HG03469 (cell line): Measurements from ENCODE around the gene CAMTA1.

ENCODE experiments used
- ATAC-seq: cut with Tn5 transposase; IDR thresholded peaks from one replicate; pipeline ENCODE4 v1.9.1; 2021; ENCODE audit warnings: mild to moderate bottlenecking, moderate library complexity, moderate number of reproducible peaks; ENCODE audit not compliant: unreplicated experiment

Gene CAMTA1

GRCh38 chr1:7172804-7173203, 387.6 kb downstream of the CAMTA1 start:
- ATAC-seq = no peak

DNA sequence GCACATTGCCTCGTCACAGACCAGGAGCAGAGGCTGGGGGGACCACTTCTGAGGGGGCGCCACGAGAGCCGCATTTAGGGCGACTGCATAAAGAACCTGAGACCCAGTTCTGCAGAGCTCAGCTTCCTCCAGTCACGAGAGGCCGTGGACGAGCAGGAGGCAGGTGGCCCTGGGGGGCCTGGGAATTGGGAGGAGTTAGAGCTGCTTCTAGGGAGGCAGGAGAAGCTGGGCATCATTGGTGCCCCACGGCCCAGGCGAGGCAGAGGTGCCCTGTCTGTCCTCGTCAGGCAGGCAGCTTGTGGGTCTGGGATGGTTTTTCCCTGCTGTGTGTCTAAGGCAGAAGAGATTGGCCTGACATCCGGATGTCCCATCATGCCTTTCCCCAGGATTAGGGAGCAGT, 389.3 kb downstream of the CAMTA1 start:
- ATAC-seq = no peak

- ATAC-seq = no peak
Measured at GRCh38 chr1:7174980-7175906, 390.0 kb downstream of the CAMTA1 start.

DNA sequence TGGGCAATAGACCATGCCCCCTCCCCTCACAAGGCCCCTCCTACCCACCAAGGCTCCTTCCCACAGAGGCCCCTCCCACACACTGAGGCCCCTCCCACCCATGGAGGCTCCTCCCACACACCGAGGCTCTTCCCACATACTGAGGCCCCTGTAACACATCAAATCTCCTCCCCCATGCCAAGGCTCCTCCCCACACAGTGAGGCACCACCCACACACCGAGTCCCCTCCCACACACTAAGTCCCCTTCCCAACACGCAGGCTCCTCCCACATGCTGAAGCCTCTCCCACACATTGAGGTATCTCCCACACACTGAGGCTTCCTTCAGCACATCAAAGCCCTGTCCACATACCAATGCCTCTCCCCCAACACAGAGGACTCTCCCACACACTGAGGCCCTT, 391.8 kb downstream of the CAMTA1 start:
- ATAC-seq = no peak

DNA sequence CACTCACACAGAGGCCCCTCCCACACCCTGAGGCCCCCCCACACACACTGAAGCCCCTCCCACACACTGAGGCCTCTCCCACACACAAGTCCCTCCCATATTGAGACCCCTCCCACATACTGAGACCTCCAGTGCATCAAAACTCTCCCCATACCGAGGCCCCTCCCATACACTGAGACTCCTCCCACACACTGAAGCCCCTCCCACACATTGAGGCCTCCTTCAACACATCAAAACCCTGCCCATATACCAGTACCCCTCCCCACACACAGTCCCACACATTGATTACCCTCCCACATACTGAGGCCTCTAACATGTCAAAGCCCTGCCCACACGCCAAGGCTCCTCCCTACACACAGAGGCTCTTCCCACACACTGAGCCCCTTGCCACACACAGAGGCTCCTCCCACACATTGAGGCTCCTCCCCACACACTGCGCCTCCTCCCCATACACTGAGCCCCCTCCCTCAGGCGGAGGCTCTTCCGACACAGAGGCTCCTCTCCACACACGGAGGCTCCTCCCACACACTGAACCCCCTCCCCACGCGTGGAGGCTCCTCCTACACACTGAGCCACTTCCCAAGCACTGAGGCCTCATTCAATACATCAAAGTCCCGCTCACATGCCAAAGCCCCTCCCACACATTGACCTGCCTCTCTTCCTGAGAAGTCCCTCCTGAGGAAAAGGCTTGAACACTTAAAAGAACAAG, 392.3 kb downstream of the CAMTA1 start:
- ATAC-seq = no peak

DNA sequence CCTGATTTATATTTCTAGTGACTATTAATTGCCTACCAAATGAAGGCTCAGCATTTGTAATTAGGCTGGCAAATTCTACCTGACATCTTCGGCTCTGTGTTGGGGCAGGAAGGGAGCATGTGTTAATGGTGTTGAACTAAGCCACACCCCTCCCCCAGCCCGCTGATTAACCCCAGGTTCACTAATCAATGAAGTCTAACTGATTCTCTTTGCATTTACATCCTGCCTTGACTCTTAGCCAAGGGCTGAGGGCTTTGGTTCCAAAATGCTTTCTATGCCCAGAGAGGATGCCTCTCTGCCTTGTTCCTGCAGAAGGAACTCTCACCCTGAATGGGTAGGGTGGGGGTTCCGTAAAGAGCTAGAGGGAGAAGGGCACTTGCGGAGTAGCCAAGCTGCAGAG, 393.1 kb downstream of the CAMTA1 start:
- no peak for ATAC-seq

GRCh38 chr1:7178741-7179140, 393.5 kb downstream of the CAMTA1 start:
- ATAC-seq = no peak

DNA sequence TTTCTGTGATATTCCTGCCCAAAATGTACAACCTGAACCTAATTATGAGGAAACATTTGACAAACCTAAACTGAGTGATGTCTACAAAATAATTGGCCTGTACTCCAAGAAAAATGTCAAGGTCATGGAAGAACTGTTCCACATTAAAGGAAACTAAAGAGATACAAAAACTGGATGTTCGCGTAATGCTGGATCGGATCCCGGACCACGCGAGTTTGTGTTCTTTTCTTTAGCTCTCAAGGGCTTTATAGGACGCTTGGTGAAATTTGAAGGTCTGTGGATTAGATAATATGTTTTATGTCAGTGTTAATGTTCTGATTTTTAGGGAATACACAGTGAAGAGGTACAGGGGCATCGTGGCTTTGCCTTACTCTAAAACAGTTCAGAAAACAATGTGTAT, 400.5 kb downstream of the CAMTA1 start:
- no peak for ATAC-seq

GRCh38 chr1:7186382-7187111, 401.3 kb downstream of the CAMTA1 start:
- ATAC-seq = no peak

GRCh38 chr1:7187112-7187493, 401.8 kb downstream of the CAMTA1 start:
- no peak for ATAC-seq

- no peak for ATAC-seq
Measured at GRCh38 chr1:7190261-7190660, 405.0 kb downstream of the CAMTA1 start.

DNA sequence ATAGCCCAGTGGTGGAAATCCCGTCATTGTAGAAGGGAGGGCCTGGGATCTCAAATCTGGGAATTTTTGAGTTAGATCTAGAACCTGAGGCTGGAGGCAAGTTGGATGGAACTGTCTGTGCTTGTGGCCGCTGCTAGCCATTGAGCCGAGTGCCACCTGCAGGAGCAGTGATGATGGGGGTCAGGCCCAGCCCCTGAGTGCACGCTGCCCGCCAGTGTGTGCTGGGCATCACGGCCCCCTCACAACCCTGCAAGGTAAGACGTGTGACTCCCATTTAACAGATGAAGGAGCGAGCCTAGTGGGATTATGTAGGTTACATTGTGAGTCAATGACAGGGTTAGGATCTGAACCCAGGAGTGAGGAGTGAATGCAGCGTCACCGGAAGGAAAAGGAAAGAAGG, 407.2 kb downstream of the CAMTA1 start:
- no peak for ATAC-seq

- no peak for ATAC-seq
Measured at GRCh38 chr1:7196036-7196911, 411.0 kb downstream of the CAMTA1 start.

DNA sequence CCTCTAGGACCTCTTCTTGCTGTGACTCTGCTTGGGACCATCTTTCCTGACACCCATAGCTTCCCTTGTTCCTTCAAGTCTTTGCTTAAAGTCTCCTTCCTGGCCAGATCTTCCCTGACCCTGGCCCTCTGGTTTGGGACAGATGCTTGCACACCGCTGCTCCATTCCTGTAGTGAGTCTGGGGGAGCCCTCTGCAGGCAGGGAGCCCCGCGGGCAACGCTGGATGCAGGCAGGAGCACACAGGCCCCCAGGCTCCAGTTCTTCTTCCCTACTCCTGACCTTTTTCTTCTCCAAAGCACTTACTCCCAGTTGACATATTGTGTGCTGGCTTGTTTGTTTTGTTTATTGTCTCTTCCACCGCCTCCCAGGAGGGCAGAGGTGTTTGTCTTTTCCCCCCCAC, 413.4 kb downstream of the CAMTA1 start:
- no peak for ATAC-seq

- no peak for ATAC-seq
Measured at GRCh38 chr1:7199077-7199779, 414.0 kb downstream of the CAMTA1 start.

DNA sequence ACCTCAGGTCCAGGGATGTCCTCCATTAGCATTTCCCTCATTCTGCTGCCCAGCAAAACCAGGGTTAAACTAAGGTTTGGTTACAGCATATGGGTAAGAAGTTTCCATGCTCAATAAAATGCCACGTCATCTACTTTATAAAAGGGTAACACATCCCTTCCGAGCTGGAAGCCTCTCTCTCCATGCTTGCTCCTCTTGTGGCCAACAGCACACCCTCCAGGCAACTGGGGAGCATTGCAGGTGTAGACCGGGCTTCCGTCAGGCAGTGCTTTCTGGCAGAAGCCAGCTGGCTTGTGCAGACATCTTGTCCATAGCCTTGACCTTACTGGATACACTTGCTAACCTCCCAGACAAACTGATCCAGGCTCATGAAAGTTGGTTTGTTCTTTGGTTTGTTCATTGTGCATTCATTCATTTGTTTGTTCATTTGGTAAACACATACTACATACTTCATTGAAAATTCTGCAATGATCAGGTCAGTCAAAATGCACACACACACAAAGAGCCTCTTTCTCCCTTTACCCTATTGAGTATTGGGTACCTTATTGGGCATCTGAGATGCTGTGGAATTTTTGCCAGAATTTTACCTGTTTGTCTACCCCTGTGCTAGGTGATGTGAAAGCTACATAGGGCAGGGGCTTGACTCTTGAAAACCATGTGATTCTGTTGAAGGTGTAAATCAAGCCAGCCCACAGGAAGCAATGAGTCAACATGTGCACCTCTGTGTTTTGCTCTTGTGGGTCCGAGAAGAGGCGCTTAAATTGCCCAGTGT, 422.8 kb downstream of the CAMTA1 start:
- no peak for ATAC-seq

- no peak for ATAC-seq
Measured at GRCh38 chr1:7208647-7209180, 423.5 kb downstream of the CAMTA1 start.

GRCh38 chr1:7209336-7209735, 424.1 kb downstream of the CAMTA1 start:
- no peak for ATAC-seq
